Natural killer cell treated with Interleukin-12 subunit alpha and Interleukin-12 subunit beta and Interleukin-15 and Interleukin-18, amount 100 ng/mL, for 72 hours (primary cell): ENCODE measurements around the gene FOXN4. TPM values are rescaled to one million over a fixed set of nuclear protein-coding genes. Genes with fewer than 3 reads are reported as not detected.

ENCODE experiments used
- ATAC-seq, 2 donors: fragments of 150-1000 bp; cut with Tn5 transposase in 1 of 2; sonication (Bioruptor Pico), chemical (Tn5 transposase) in 1 of 2; 2 replicates each; pipeline ENCODE4 v1.10.0; 2021
- DNase-seq: peaks from one replicate; pipeline ENCODE4 v3.0.0; 2022; ENCODE audit warnings: low spot score
- H3K27ac Mint-ChIP-seq, 2 donors: 1 replicate in 1 of 2; 2 replicates in 1 of 2; pipeline ENCODE4 v1.8.0; 2022; ENCODE audit warnings: mixed read lengths in 2 of 2, mild to moderate bottlenecking in 1 of 2, moderate library complexity in 1 of 2
- H3K27me3 Mint-ChIP-seq, 2 donors: 1 replicate in 1 of 2; 2 replicates in 1 of 2; pipeline ENCODE4 v1.8.0; 2022; ENCODE audit warnings: mixed read lengths in 2 of 2
- H3K36me3 Mint-ChIP-seq: one replicate; pipeline ENCODE4 v1.8.0; 2022; ENCODE audit warnings: mixed read lengths
- H3K4me1 Mint-ChIP-seq, 2 donors: 1 replicate in 1 of 2; 2 replicates in 1 of 2; pipeline ENCODE4 v1.8.0; 2022; ENCODE audit warnings: low read depth in 2 of 2, mixed read lengths in 2 of 2, mild to moderate bottlenecking in 1 of 2
- H3K4me3 Mint-ChIP-seq: one replicate; pipeline ENCODE4 v1.8.0; 2022; ENCODE audit warnings: mixed read lengths
- H3K9me3 Mint-ChIP-seq: 2 replicates; pipeline ENCODE4 v1.8.0; 2022; ENCODE audit warnings: mixed read lengths
- total RNA-seq, 2 donors: library from RNA; stranded (reverse); gene quantifications; one replicate each; pipeline ENCODE4 v1.2.3, GENCODE V29; 2022

The FOXN4 gene
- total RNA-seq, 2 donors from 2014 or later, result not detected

GRCh38 chr12:109252799-109253198, 56.3 kb downstream of the FOXN4 start:
- no peak overlapping the region for H3K27ac Mint-ChIP-seq
- H3K9me3 Mint-ChIP-seq, result peaks cover 12% of the 10 kb centered on the region
- DNase-seq (no peak), ATAC-seq (no peak)
- H3K27me3 Mint-ChIP-seq, result peaks cover 0 to 5% of the 10 kb centered on the region in 2 donors
- peaks cover 0 to 8% of the 10 kb centered on the region in 2 donors for H3K4me1 Mint-ChIP-seq
- H3K36me3 Mint-ChIP-seq, result peaks cover 10% of the 10 kb centered on the region
- no peak overlapping the region for H3K4me3 Mint-ChIP-seq

DNA sequence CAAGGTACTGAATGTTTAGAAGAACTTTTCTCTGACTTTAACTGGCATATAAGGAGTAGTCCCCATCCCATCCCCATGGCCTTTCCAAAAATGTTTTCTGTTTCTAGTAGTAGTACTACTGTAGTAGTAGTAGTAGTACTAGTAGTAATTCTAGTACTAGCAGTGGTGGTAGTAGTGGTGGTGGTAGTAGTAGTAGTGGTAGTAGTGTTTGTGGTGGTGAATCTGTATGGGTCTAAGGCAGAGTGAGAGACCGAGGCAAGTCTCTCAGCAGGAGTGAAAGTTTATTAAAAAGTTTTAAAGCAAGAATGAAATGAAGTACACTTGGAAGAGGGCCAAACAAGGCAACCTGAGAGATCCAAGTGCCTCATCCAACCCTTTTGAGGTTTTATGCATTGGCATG, 58.6 kb downstream of the FOXN4 start:
- ATAC-seq (no peak), DNase-seq (no peak)
- H3K36me3 Mint-ChIP-seq, result peaks cover 10% of the 10 kb centered on the region

DNA sequence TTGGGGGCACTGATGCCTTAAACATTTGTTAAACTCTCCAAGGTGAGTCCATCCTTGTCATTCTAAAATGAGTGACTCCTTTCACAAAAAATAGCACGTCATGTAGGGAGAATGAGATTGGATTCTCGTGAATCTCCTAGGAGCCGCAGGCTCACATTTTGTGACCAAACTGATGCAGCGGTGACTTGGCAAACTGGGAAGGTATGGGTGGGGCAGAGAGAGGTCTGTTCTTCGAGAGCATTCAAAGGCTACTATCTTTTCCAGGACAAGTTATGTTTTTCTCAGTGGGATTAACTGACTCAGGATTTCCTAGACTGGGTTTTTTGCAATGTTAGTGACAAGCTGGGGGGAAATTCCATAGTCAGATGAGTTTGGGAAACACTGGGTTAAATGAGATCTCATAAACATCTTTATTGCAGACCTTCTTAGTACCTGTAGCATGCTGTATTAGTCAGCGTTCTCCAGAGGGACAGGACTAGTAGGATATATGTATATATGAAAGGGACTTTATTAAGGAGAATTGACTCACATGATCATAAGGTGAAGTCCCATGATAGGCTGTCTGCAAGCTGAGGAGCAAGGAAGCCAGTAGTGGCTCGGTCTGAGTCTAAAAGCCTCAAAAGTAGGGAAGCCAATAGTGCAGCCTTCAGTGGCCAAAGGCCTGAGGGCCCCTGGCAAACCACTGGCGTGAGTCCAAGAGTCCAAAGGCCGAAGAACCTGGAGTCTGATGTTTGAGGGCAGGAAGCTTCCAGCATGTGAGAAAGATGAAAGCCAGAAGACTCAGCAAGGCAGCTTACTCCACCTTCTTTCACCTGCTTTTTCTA, 61.0 kb downstream of the FOXN4 start:
- no peak overlapping the region for H3K27ac Mint-ChIP-seq
- no peak for ATAC-seq

More for the DNA sequence above, 58.6 kb downstream of the FOXN4 start:
- Mint-ChIP-seq H3K27me3 (peaks cover 0 to 5% of the 10 kb centered on the region in 2 donors), H3K9me3 (peaks cover 12% of the 10 kb centered on the region), H3K4me1 (peaks cover 0 to 8% of the 10 kb centered on the region in 2 donors), H3K27ac (no peak overlapping the region), H3K4me3 (no peak overlapping the region)

DNA sequence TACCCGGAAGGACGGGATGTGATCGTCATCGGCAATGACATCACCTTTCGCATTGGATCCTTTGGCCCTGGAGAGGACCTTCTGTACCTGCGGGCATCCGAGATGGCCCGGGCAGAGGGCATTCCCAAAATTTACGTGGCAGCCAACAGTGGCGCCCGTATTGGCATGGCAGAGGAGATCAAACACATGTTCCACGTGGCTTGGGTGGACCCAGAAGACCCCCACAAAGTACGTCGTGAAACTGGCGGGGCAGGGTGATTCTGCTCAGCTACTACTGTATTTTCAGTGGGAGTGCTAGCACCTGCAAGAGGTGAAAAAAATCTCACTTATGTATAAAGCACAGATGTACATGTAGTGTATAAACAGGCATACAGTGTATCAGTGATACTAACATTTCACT, 62.9 kb downstream of the FOXN4 start:
- peaks cover 0 to 8% of the 10 kb centered on the region in 2 donors for H3K4me1 Mint-ChIP-seq
- H3K27me3 Mint-ChIP-seq, result peaks cover 0 to 3% of the 10 kb centered on the region in 2 donors
- H3K27ac Mint-ChIP-seq, result no peak overlapping the region
- H3K36me3 Mint-ChIP-seq, result no peaks in the 10 kb centered on the region
- H3K9me3 Mint-ChIP-seq, result no peaks in the 10 kb centered on the region
- no peak overlapping the region for H3K4me3 Mint-ChIP-seq
- no peak for DNase-seq
- no peak for ATAC-seq

More for the DNA sequence above, 61.0 kb downstream of the FOXN4 start:
- Mint-ChIP-seq H3K27me3 (peaks cover 0 to 3% of the 10 kb centered on the region in 2 donors), H3K9me3 (no peaks in the 10 kb centered on the region), H3K4me1 (peaks cover 0 to 8% of the 10 kb centered on the region in 2 donors), H3K36me3 (no peaks in the 10 kb centered on the region), H3K4me3 (no peak overlapping the region)
- no peak for DNase-seq

DNA sequence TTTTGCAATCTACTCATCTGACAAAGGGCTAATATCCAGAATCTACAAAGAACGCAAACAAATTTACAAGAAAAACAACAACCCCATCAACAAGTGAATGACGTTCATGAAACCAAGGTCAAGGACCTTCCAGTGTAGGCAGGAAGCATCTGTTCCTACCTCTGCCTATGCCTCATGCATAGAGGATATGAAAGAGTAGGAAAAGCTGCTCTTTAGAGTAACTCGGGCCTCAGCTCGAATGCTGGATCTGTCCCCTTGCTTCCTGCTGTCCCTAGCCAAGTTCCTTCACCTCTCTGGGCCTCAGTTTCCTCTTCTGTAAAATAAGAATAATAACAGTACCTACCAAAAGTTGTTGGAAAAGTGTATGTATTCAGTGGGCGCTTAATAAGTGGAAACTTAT, 65.0 kb downstream of the FOXN4 start:
- peaks cover 0 to 2% of the 10 kb centered on the region in 2 donors for H3K27me3 Mint-ChIP-seq
- H3K4me1 Mint-ChIP-seq, result no peaks in the 10 kb centered on the region
- H3K36me3 Mint-ChIP-seq, result no peaks in the 10 kb centered on the region
- ATAC-seq (no peak), DNase-seq (no peak)
- no peak overlapping the region for H3K4me3 Mint-ChIP-seq
- H3K9me3 Mint-ChIP-seq, result no peaks in the 10 kb centered on the region
- no peak overlapping the region for H3K27ac Mint-ChIP-seq

GRCh38 chr12:109241936-109242335, 67.1 kb downstream of the FOXN4 start:
- DNase-seq, result no peak
- H3K9me3 Mint-ChIP-seq, result no peaks in the 10 kb centered on the region
- no peaks in the 10 kb centered on the region for H3K27me3 Mint-ChIP-seq
- no peak for ATAC-seq
- no peak overlapping the region for H3K27ac Mint-ChIP-seq
- no peaks in the 10 kb centered on the region for H3K4me1 Mint-ChIP-seq
- H3K4me3 Mint-ChIP-seq, result no peak overlapping the region
- H3K36me3 Mint-ChIP-seq, result no peaks in the 10 kb centered on the region

GRCh38 chr12:109240365-109240764, 68.7 kb downstream of the FOXN4 start:
- DNase-seq (no peak), ATAC-seq (no peak)
- no peaks in the 10 kb centered on the region for H3K9me3 Mint-ChIP-seq
- no peak overlapping the region for H3K4me3 Mint-ChIP-seq
- no peak overlapping the region for H3K27ac Mint-ChIP-seq
- H3K27me3 Mint-ChIP-seq, result no peaks in the 10 kb centered on the region
- no peaks in the 10 kb centered on the region for H3K36me3 Mint-ChIP-seq
- no peaks in the 10 kb centered on the region for H3K4me1 Mint-ChIP-seq

DNA sequence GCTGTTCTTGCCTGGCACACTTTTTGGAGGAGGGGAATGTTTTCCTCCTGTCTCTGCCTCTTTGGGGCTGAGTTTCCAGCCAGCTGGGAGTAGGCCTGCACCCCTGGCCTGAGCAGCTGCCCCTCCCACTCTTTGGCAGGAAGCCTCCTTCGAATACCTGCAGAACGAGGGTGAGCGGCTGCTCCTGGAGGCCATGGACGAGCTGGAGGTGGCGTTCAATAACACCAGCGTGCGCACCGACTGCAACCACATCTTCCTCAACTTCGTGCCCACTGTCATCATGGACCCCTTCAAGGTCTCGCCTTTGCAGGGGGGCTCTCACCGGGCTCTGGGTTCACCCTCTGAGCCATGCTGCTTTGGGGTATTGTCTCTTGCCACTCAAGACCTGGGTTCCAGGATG, 69.4 kb downstream of the FOXN4 start:
- H3K4me1 Mint-ChIP-seq, result no peaks in the 10 kb centered on the region
- DNase-seq, result no peak
- ATAC-seq, result no peak
- H3K9me3 Mint-ChIP-seq, result no peaks in the 10 kb centered on the region
- no peak overlapping the region for H3K27ac Mint-ChIP-seq
- H3K27me3 Mint-ChIP-seq, result no peaks in the 10 kb centered on the region
- no peaks in the 10 kb centered on the region for H3K36me3 Mint-ChIP-seq
- no peak overlapping the region for H3K4me3 Mint-ChIP-seq

DNA sequence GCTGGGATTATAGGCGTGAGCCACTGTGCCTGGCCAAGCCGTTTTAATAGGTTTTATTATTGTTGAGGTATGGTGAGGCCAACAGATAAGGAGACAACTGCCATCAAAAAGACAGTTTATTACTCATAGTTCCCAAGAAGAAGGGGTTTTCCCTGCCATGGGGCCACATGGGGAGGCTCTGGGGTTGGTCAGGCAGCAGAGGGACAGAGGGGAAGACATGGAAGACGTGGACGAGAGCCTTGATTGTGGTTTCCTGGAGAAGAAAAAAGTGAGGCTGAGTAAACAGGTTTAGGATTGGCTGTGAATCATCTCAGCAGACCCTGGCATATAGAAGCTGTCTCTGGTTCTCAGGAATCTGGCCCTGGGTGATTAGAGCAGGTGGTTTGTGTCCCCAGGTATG, 69.9 kb downstream of the FOXN4 start:
- H3K36me3 Mint-ChIP-seq, result no peaks in the 10 kb centered on the region
- no peak overlapping the region for H3K27ac Mint-ChIP-seq
- no peak for ATAC-seq

DNA sequence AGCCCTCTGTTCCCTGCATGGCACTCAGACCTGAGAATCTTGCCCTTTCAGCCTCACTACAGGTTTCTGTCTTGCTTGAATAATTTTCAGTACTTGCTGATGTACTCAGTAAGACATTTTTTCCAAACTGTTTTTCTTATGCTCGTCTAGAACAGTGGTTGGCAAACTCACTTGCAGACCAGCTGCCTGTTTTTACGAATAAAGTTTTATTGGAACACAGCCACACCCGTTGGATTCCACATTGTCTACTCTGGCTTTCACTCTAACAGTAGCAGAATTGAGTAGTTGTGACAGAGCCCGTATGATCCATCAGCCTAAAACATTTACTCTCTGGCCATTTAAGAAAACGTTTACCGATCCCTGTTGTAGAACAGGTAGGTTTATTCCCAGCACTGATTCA, 72.8 kb downstream of the FOXN4 start:
- H3K9me3 Mint-ChIP-seq, result no peaks in the 10 kb centered on the region
- H3K27me3 Mint-ChIP-seq, result no peaks in the 10 kb centered on the region

More for the DNA sequence above, 69.9 kb downstream of the FOXN4 start:
- no peaks in the 10 kb centered on the region for H3K27me3 Mint-ChIP-seq
- no peak for DNase-seq
- no peak overlapping the region for H3K4me3 Mint-ChIP-seq
- no peaks in the 10 kb centered on the region for H3K4me1 Mint-ChIP-seq
- H3K9me3 Mint-ChIP-seq, result no peaks in the 10 kb centered on the region

DNA sequence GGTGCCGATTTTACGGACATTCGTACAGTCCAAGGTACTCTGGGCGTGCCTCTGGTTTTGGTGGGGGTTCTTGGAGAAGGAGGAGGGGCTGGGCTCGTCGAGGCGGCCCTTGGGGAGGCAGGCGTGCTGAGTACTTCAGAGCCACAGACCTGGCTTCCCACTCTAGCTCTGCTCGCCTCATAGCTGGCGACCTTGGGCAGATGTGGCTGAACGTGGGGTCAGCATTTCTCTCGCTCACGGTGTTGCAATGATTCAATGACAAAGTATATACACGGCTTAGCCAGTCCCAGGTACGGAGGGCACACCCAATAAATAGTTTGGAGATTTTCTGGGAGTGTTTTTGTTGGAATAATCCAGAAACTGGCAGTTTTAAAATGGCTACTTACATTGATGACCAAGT, 75.1 kb downstream of the FOXN4 start:
- Mint-ChIP-seq H3K4me3 (no peak overlapping the region), H3K27me3 (no peaks in the 10 kb centered on the region), H3K27ac (no peak overlapping the region), H3K4me1 (no peaks in the 10 kb centered on the region), H3K36me3 (no peaks in the 10 kb centered on the region), H3K9me3 (no peaks in the 10 kb centered on the region)
- no peak for DNase-seq
- no peak for ATAC-seq

More for the DNA sequence above, 72.8 kb downstream of the FOXN4 start:
- no peaks in the 10 kb centered on the region for H3K4me1 Mint-ChIP-seq
- no peaks in the 10 kb centered on the region for H3K36me3 Mint-ChIP-seq
- ATAC-seq, result no peak
- DNase-seq, result no peak
- H3K27ac Mint-ChIP-seq, result no peak overlapping the region
- H3K4me3 Mint-ChIP-seq, result no peak overlapping the region

GRCh38 chr12:109232731-109233130, 76.4 kb downstream of the FOXN4 start:
- ATAC-seq, result no peak
- DNase-seq, result no peak
- no peaks in the 10 kb centered on the region for H3K9me3 Mint-ChIP-seq
- no peaks in the 10 kb centered on the region for H3K4me1 Mint-ChIP-seq
- no peaks in the 10 kb centered on the region for H3K27me3 Mint-ChIP-seq
- H3K36me3 Mint-ChIP-seq, result no peaks in the 10 kb centered on the region
- H3K4me3 Mint-ChIP-seq, result no peak overlapping the region
- no peak overlapping the region for H3K27ac Mint-ChIP-seq

DNA sequence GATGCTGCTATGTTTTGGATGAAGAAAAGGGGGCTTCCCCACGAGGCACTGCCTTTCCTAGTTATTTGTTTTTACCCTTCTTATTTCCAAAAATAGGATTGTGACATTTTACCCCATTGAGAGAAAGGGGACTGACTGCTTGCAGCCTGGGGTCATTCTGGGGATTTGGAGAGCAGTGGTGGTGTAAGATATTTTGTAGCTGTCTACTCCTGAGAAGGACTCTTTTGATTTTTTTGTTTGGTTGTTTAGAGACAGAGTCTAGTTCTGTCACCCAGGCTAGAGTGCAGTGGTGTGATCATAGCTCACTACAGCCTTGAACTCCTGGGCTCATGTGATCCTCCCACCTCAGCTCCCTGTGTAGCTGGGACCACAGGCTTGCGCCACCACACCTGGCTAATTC, 78.9 kb downstream of the FOXN4 start:
- Mint-ChIP-seq H3K4me1 (no peaks in the 10 kb centered on the region), H3K27ac (no peak overlapping the region), H3K9me3 (no peaks in the 10 kb centered on the region), H3K27me3 (no peaks in the 10 kb centered on the region), H3K36me3 (no peaks in the 10 kb centered on the region), H3K4me3 (no peak overlapping the region)
- ATAC-seq, result no peak
- DNase-seq, result no peak

DNA sequence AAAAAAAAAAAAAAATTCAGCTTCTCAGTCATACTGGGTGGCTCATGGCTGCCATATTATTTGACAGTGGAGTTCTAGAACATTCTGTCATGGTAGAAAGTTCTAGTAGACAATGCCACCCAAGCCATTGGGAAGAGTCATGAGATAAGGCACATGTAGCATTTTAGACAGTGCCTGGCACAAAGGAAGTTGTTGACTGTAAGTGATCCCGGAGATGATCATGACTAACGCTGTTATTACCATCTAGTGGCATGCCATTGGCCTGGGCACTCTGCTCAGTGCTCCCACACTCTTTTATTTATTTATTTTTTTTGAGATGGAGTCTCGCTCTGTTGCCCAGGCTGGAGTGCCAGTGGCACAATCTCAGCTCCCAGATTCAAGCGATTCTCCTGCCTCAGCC, 80.4 kb downstream of the FOXN4 start:
- Mint-ChIP-seq H3K27me3 (no peaks in the 10 kb centered on the region), H3K4me1 (no peaks in the 10 kb centered on the region), H3K36me3 (no peaks in the 10 kb centered on the region)

More for the DNA sequence above, 80.4 kb downstream of the FOXN4 start:
- H3K9me3 Mint-ChIP-seq, result no peaks in the 10 kb centered on the region
- H3K27ac Mint-ChIP-seq, result no peak overlapping the region
- H3K4me3 Mint-ChIP-seq, result no peak overlapping the region
- DNase-seq (no peak), ATAC-seq (no peak)
